HL-60 (cell line): ENCODE results near the gene CSF3.
A peak's percentile ranks its signal among the peaks of the same experiment; 100 is the strongest.

Experiments used
- DNase-seq, 2 experiments: peaks; one replicate each; pipeline ENCODE4 v3.0.0-alpha.2; 2010 to 2020; ENCODE audit warnings: low read depth in 1 of 2, low spot score in 1 of 2
- H3K27ac ChIP-seq: fragments of 250-450 bp; sonication (Bioruptor Pico); replicated peaks from 2 replicates; pipeline ENCODE4 v1.5.1; 2020; ENCODE audit warnings: mild to moderate bottlenecking, moderate library complexity
- H3K27me3 ChIP-seq: fragments of 250-450 bp; sonication (Bioruptor Pico); 2 replicates; pipeline ENCODE4 v1.5.1; 2021; ENCODE audit warnings: mild to moderate bottlenecking, moderate library complexity; ENCODE audit not compliant: insufficient read depth, poor library complexity, severe bottlenecking
- H3K4me3 ChIP-seq: replicated peaks from 2 replicates; pipeline ENCODE4 v1.5.1; 2011; ENCODE audit warnings: mild to moderate bottlenecking, control low read depth, low read length; ENCODE audit not compliant: insufficient read depth
- GABPA ChIP-seq: IDR thresholded peaks from 2 replicates; pipeline ENCODE4 v1.6.1; 2012; ENCODE audit warnings: low read depth
- POLR2AphosphoS5 ChIP-seq: IDR thresholded peaks from 2 replicates; pipeline ENCODE4 v1.6.1; 2012; ENCODE audit warnings: low read depth
- SPI1 ChIP-seq: IDR thresholded peaks from 2 replicates; pipeline ENCODE4 v1.6.1; 2012; ENCODE audit warnings: low read depth, mild to moderate bottlenecking, borderline replicate concordance
- long read RNA-seq: library from polyadenylated mRNA; unstranded; transcript quantifications from one replicate; pipeline ENCODE4 v2.0.0, GENCODE V29; 2020
- TF ChIP-seq, protein P1 (sequence below): IDR thresholded peaks from 2 replicates; pipeline ENCODE4 v1.6.1; 2012; ENCODE audit warnings: low read depth; ENCODE audit not compliant: insufficient replicate concordance
- TF ChIP-seq, protein P2 (sequence below): IDR thresholded peaks from one replicate; pipeline ENCODE4 v1.5.1; 2011; ENCODE audit warnings: low read length, control low read depth, inconsistent platforms; ENCODE audit not compliant: insufficient read depth

The CSF3 gene, protein sequence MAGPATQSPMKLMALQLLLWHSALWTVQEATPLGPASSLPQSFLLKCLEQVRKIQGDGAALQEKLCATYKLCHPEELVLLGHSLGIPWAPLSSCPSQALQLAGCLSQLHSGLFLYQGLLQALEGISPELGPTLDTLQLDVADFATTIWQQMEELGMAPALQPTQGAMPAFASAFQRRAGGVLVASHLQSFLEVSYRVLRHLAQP
- long read RNA-seq: 0 reads

DNA sequence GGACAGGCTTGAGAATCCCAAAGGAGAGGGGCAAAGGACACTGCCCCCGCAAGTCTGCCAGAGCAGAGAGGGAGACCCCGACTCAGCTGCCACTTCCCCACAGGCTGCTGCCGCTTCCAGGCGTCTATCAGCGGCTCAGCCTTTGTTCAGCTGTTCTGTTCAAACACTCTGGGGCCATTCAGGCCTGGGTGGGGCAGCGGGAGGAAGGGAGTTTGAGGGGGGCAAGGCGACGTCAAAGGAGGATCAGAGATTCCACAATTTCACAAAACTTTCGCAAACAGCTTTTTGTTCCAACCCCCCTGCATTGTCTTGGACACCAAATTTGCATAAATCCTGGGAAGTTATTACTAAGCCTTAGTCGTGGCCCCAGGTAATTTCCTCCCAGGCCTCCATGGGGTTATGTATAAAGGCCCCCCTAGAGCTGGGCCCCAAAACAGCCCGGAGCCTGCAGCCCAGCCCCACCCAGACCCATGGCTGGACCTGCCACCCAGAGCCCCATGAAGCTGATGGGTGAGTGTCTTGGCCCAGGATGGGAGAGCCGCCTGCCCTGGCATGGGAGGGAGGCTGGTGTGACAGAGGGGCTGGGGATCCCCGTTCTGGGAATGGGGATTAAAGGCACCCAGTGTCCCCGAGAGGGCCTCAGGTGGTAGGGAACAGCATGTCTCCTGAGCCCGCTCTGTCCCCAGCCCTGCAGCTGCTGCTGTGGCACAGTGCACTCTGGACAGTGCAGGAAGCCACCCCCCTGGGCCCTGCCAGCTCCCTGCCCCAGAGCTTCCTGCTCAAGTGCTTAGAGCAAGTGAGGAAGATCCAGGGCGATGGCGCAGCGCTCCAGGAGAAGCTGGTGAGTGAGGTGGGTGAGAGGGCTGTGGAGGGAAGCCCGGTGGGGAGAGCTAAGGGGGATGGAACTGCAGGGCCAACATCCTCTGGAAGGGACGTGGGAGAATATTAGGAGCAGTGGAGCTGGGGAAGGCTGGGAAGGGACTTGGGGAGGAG lies at the start of gene CSF3:
Gene CSF3 (plus strand): TSS at position 436 of the 993 bp plus-strand sequence. CDS start 35 bp downstream, at position 471.
- H3K4me3 ChIP-seq: no peak within 1 kb of the TSS
- no peak within 1 kb of the TSS for H3K27ac ChIP-seq
- H3K27me3 ChIP-seq: peaks cover 2% of the 10 kb centered on the region
- no peak for DNase-seq
- TF ChIP-seq, protein P1, sequence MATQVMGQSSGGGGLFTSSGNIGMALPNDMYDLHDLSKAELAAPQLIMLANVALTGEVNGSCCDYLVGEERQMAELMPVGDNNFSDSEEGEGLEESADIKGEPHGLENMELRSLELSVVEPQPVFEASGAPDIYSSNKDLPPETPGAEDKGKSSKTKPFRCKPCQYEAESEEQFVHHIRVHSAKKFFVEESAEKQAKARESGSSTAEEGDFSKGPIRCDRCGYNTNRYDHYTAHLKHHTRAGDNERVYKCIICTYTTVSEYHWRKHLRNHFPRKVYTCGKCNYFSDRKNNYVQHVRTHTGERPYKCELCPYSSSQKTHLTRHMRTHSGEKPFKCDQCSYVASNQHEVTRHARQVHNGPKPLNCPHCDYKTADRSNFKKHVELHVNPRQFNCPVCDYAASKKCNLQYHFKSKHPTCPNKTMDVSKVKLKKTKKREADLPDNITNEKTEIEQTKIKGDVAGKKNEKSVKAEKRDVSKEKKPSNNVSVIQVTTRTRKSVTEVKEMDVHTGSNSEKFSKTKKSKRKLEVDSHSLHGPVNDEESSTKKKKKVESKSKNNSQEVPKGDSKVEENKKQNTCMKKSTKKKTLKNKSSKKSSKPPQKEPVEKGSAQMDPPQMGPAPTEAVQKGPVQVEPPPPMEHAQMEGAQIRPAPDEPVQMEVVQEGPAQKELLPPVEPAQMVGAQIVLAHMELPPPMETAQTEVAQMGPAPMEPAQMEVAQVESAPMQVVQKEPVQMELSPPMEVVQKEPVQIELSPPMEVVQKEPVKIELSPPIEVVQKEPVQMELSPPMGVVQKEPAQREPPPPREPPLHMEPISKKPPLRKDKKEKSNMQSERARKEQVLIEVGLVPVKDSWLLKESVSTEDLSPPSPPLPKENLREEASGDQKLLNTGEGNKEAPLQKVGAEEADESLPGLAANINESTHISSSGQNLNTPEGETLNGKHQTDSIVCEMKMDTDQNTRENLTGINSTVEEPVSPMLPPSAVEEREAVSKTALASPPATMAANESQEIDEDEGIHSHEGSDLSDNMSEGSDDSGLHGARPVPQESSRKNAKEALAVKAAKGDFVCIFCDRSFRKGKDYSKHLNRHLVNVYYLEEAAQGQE: no peak
- TF ChIP-seq SPI1 (no peak), GABPA (no peak), POLR2AphosphoS5 (no peak)

DNA sequence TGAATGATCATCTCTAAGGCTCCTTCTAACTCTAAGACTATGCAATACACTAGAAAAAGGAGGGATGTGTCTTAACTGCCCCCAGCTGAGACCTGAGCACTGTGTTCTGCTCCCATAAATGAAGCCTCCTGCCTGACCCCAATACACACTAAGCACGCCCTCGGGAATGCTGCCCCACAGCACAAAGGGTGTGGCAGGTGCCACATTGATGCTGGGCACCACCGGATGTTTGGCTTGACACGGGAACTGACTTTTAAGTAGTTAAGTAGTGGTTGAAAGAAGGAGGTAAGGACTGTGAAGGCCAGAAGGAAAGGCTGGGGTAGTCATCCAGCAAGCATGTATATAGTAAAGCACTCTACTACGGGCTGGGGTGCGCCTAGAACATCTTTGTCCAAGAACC lies 48.5 kb upstream of the CSF3 start:
- H3K27me3 ChIP-seq: no peaks in the 10 kb centered on the region
- DNase-seq: no peak

DNA sequence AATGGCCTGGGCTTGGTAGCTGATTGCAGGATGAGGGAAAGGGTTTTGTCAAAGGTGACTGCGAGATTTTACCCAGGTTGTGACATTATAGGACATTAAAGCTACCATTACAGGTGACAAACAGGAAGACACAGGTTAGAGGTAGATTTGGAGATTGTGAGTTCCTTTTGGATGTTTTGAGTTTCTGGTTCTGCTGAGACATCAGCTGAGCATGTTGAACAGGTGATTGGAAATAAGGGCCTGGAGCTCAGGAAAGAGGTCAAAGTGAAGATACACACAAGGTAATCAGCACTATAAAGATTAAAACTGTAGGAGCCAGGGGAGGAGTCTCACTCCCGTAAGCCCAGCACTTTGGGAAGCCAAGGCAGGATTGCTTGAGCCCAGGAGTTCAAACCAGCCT lies 46.5 kb upstream of the CSF3 start:
- TF ChIP-seq, protein P1: no peak
- TF ChIP-seq, protein P2, sequence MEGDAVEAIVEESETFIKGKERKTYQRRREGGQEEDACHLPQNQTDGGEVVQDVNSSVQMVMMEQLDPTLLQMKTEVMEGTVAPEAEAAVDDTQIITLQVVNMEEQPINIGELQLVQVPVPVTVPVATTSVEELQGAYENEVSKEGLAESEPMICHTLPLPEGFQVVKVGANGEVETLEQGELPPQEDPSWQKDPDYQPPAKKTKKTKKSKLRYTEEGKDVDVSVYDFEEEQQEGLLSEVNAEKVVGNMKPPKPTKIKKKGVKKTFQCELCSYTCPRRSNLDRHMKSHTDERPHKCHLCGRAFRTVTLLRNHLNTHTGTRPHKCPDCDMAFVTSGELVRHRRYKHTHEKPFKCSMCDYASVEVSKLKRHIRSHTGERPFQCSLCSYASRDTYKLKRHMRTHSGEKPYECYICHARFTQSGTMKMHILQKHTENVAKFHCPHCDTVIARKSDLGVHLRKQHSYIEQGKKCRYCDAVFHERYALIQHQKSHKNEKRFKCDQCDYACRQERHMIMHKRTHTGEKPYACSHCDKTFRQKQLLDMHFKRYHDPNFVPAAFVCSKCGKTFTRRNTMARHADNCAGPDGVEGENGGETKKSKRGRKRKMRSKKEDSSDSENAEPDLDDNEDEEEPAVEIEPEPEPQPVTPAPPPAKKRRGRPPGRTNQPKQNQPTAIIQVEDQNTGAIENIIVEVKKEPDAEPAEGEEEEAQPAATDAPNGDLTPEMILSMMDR: no peak
- TF ChIP-seq GABPA: no peak
- no peak for TF ChIP-seq SPI1
- no peak for TF ChIP-seq POLR2AphosphoS5
- Histone ChIP-seq H3K27ac (no peak overlapping the region), H3K4me3 (no peak overlapping the region), H3K27me3 (no peaks in the 10 kb centered on the region)
- DNase-seq: no peak

More for the DNA sequence above, 48.5 kb upstream of the CSF3 start:
- H3K27ac ChIP-seq: peak overlapping the region; percentile 70
- TF ChIP-seq, protein P2: no peak
- TF ChIP-seq, protein P1: no peak
- TF ChIP-seq POLR2AphosphoS5 (no peak), GABPA (no peak), SPI1 (no peak)
- no peak overlapping the region for H3K4me3 ChIP-seq
